CD4-positive, alpha-beta T cell treated with Interleukin-1 beta for 1 hour (primary cell): Measurements from ENCODE around the gene PIK3AP1.
"Not testable (repeated sequence)": the region's sequence is repeated elsewhere in the genome, so short reads cannot be mapped to it uniquely, and the experiment has no call there.

Experiments
- DNase-seq, 2 donors: peaks; one replicate each; pipeline ENCODE4 v3.0.0-alpha.2; 2020 to 2022

Gene PIK3AP1

DNA sequence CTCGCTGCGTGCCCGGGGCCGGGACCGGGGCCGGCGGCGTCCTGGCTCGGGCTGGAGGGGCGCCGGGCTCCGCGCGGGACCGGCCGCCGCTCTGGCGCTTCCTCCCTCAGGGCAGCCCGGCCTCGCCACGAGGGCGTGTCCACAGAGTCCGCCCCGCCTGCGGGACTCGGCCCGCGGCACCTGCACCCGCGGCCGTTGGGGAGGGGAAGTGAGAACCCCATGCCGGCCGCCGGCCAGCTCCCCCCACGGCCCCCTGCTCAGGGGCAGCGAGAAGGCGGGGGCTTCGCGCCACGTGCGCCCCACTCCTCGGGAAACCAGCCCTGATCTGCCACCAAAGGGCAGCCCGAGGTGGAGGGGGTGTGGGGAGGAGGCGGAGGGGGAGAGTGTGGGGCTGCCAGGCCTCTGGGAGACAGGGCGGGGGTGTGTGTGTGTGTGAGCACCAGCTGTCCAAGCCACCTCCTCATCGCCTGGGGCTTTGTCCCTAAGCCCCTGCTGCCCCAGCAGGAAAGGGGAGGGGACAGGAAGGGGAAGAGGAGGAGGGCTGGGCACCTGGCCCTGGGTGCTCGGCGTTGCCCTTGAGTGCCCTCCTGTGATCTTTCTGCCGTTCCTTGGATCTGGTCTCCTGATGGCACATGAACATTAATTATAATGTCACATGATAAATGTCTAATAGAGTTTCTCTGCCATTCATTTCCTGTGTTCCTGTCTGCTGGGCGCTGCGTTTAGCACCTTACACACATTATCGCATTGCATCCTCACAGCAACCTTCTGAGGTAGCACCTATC, at the start of gene PIK3AP1:
Gene PIK3AP1 (minus strand): TSS at position 93 of the 785 bp plus-strand sequence. CDS start 120 bp downstream, outside the sequence.
- peak; percentile 40 to 70 for DNase-seq

- DNase-seq = no peak
Observed at GRCh38 chr10:96768136-96768535, 47.8 kb upstream of the PIK3AP1 start.

- DNase-seq = no peak
Observed at GRCh38 chr10:96767611-96768010, 47.3 kb upstream of the PIK3AP1 start.

GRCh38 chr10:96765406-96766240, 45.3 kb upstream of the PIK3AP1 start:
- peak; percentile 74 for DNase-seq

DNA sequence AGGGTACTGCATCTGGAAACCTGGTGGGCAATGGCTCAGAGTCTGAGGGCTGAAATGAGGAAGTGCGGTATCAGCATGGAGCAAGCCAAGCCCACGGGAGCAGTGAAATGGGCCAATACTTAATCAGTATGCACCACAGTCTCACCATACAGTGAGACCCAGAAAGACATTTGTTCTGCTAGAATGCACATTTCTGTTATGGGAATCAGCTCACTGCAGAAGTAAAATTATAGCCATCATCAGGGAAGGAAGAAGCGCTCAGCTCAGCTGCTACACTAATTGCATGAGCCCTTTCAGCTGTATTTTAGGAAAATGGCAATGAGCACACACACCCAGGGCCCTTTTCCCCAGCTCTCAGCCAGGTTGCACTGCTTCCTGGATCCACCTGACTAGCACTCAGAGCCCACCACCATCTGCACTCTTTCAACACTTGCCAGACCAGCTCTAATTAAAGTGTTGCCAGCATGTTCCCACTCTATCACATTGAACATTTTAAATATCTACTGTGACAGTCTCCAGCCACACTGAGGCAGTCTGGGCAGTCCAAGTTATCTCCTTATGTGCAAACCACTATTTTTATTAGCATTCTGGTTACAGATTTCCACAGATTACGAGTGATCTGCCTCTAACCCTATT, 44.2 kb upstream of the PIK3AP1 start:
- no peak for DNase-seq

DNA sequence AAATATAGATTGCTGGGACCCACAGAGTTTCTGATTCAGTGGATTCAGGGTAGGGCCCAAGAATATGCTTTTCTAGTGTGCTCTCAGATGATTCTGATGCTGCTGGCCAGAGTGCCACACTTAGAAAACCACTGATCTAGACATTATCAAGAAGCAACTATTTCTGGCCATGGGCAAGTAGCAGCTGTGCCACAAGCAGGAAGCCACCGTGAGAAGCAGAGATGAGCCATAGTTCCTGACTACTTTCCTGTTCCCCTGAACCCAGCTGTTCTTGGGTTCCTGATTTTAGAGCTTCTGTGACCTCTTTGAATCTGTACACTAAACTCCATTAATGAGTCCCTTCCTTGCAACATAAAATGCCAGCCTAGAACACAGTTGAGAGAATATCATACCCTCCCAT, 38.1 kb upstream of the PIK3AP1 start:
- DNase-seq = peak in 1 of 2 donors; percentile 31

DNA sequence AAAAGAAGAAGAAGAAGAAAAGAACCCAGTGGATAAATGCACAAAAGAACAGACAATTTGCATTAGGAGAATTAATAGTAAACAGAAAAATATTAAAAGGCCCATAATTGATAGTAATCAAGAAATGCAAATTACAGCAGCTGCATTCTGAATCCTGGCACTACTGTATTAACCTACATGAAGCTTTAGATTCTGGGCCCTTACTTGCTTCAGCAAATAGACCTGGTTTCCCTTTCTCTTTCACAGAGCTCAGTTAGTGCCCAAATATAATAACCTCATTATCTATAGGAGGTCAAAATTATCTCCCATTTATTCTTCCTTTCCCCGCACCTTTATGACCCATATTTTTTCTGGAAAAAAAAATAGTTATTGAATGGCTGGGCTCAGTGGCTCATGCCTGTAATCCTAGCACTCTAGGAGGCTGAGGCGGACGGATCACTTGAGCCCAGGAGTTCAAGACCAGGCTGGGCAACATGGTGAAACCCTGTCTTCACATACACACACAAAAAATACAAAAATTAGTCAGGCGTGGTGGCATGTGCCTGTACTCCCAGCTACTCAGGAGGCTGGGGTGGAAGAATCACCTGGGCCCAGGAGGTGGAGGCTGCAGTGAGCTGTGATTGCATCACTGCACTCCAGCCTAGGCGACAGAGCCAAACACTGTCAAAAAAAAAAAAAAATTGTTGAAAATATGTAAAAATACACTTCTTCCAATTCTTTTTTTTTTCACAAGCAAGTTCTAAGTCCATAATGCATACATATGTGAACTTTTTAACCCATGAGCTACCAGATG, 36.0 kb upstream of the PIK3AP1 start:
- no peak for DNase-seq

GRCh38 chr10:96753956-96754355, 33.6 kb upstream of the PIK3AP1 start:
- no peak for DNase-seq

DNA sequence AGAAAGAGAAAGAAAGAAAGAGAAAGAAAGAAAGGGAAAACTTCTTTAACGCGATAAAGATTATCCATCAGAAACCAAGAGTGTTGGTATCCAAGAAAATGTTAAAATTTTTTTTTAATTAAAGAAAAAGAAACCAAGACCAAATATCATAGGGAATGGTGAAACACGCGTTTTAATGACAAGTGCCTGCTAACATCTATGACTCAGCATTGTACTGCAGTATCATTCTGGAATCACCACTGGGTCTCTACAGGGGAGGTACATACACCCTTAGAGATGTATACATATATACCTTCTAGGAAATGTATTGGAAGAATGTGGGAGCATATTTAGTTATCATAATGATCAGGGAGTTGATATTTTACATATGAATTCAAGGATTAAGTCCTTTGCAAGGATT, 32.1 kb upstream of the PIK3AP1 start:
- no peak for DNase-seq

DNA sequence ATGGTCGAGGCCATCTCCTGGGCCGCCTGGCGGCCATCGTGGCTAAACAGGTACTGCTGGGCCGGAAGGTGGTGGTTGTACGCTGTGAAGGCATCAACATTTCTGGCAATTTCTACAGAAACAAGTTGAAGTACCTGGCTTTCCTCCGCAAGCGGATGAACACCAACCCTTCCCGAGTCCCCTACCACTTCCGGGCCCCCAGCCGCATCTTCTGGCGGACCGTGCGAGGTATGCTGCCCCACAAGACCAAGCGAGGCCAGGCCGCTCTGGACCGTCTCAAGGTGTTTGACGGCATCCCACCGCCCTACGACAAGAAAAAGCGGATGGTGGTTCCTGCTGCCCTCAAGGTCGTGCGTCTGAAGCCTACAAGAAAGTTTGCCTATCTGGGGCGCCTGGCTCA, 30.0 kb upstream of the PIK3AP1 start:
- DNase-seq = not testable (repeated sequence)

GRCh38 chr10:96747734-96748550, 27.6 kb upstream of the PIK3AP1 start:
- DNase-seq = peak in 1 of 2 donors; percentile 28

DNA sequence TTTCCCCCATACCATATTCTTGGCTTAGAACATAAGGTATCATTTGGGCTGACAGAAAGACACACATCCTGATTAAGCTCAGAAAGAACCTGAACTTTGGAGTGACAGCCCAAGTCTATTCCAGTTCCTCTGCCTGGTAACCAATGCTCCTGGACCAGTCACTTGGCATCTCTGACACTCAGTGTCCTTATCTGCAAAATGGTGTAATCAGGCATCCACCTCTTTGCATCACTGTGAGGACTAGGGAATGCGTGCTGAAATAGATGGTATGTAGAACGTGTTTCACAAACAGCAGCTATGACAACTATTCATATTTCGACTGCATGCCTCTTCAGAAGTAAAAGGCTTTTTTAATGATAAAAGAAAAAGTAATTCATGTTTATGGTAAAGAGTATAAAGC, 26.2 kb upstream of the PIK3AP1 start:
- no peak for DNase-seq

GRCh38 chr10:96745950-96746349, 25.6 kb upstream of the PIK3AP1 start:
- no peak for DNase-seq

- no peak for DNase-seq
Observed at GRCh38 chr10:96743988-96744585, 23.8 kb upstream of the PIK3AP1 start.

DNA sequence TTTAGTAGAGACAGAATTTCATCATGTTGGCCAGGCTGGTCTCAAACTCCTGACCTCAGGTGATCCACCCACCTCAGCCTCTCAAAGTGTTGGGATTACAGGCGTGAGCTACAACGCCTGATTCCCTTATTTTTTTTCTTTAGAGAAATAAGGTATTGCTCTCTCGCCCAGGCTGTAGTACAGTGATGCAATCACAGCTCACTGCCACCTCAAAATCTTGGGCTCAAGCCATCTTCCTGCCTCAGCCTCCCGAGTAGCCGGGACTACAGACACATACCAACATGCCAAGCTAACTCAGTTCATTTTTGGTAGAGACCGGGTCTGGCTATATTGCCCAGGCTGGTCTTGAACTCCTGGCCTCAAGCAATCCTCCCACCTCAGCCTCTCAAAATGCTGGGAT, 21.2 kb upstream of the PIK3AP1 start:
- not testable (repeated sequence) for DNase-seq

DNA sequence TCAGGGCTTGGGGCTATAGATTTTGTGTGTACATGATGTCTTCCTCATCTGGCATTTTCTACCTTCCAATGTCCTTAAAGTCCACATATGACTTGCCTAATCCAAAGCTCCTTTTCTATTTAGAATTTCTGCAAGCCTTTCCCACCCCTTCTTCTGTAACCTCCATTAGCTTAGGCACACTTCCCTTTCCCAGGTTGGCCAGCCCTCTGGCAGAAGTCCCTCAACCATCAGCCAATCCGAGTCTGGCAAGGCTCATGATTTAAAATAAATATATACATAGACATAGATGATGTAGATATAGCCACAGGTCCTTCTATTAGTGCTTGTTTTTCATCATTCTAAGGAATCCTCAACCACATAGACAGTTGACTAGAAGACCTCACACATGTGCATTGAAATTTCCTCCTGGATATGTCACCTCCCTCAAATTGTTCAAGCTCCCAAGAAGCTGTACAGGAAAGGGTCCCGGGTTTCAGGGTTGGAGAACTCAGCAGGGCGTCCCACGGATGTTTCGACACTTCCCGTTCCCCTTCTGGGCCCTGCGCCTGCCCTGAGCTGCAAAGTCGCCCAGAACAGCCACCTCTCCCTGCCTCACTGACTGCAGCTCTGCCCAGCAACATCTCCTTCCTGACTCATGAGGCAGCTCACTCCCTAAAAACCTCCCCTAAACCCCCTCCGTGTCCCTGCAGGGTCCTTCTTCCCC, 20.4 kb upstream of the PIK3AP1 start:
- DNase-seq = peak in 1 of 2 donors; percentile 72

GRCh38 chr10:96740141-96740540, 19.8 kb upstream of the PIK3AP1 start:
- no peak for DNase-seq

- DNase-seq = peak in 1 of 2 donors; percentile 36
Observed at GRCh38 chr10:96737307-96737902, 17.1 kb upstream of the PIK3AP1 start.

- DNase-seq = no peak
Observed at GRCh38 chr10:96724621-96725020, 4.3 kb upstream of the PIK3AP1 start.

DNA sequence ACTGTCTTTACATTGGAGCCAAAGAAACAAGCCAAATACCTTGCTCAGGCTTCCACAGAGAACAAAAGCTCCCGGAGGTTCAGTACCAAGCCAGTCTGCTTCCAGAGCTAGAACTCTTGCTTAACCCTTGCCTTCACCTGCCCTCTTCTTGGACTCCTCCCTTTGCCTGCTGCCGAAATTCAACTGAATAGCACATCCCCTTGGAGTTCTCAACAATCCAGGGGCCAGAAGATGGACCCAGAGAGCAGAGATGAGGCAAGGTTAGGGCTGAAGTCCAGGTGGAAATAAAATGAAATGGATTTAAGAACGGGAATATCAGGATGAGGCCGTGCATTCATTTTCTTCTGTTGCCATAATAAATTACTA, 876 bp upstream of the PIK3AP1 start:
- no peak for DNase-seq
